C4-2B (cell line): Measurements from ENCODE around the gene TAGLN.

ENCODE experiments used
- ZFX ChIP-seq: fragments of 450-650 bp; IDR thresholded peaks from 2 replicates; pipeline ENCODE4 v1.6.1; 2017
- TF ChIP-seq, protein P1 (sequence below): fragments of 450-650 bp; conservative IDR thresholded peaks from 2 replicates; pipeline ENCODE4 v1.5.1; 2017; ENCODE audit warnings: mild to moderate bottlenecking

DNA sequence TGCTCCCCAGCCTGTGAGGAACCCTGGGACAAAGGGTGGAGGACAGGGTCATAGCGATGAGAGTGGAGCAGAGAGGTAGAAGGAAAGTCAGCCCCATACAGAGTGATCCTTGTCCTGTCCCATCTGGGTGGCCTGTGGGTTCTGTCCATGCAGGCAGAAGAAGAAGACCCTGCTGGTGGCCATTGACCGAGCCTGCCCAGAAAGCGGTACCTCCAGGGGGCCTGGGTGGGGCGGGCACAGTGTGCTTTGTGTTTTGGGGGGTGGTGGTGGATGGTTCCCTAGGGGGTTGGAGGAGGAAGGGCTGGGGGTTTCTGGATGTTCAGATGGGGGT lies 12.8 kb upstream of the TAGLN start:
- TF ChIP-seq, protein P1, sequence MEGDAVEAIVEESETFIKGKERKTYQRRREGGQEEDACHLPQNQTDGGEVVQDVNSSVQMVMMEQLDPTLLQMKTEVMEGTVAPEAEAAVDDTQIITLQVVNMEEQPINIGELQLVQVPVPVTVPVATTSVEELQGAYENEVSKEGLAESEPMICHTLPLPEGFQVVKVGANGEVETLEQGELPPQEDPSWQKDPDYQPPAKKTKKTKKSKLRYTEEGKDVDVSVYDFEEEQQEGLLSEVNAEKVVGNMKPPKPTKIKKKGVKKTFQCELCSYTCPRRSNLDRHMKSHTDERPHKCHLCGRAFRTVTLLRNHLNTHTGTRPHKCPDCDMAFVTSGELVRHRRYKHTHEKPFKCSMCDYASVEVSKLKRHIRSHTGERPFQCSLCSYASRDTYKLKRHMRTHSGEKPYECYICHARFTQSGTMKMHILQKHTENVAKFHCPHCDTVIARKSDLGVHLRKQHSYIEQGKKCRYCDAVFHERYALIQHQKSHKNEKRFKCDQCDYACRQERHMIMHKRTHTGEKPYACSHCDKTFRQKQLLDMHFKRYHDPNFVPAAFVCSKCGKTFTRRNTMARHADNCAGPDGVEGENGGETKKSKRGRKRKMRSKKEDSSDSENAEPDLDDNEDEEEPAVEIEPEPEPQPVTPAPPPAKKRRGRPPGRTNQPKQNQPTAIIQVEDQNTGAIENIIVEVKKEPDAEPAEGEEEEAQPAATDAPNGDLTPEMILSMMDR = no peak
- TF ChIP-seq ZFX = no peak
